DOHH2 (cell line): Measurements from ENCODE around the gene CYRIA.

Experiments used
- H3F3A ChIP-seq: fragments of 200-600 bp; sonication (generic), shearing (Covaris generic); 2 replicates; pipeline ENCODE4 v1.6.0; 2016; ENCODE audit warnings: antibody characterized with exemption, mild to moderate bottlenecking; ENCODE audit not compliant: control insufficient read depth, insufficient read depth
- H3K27ac ChIP-seq: fragments of 200-600 bp; sonication (generic); 2 replicates; pipeline ENCODE4 v1.5.1; 2014; ENCODE audit warnings: low read depth, mild to moderate bottlenecking, low read length, moderate library complexity
- H3K27me3 ChIP-seq: fragments of 200-600 bp; sonication (generic); 2 replicates; pipeline ENCODE4 v1.6.1; 2014; ENCODE audit warnings: mild to moderate bottlenecking, low read length, mixed read lengths; ENCODE audit not compliant: control insufficient read depth
- H3K36me3 ChIP-seq: fragments of 200-600 bp; sonication (generic); 2 replicates; pipeline ENCODE4 v1.6.1; 2014; ENCODE audit warnings: mild to moderate bottlenecking, low read length, moderate library complexity, mixed read lengths; ENCODE audit not compliant: control insufficient read depth
- H3K4me1 ChIP-seq: fragments of 200-600 bp; sonication (generic); 2 replicates; pipeline ENCODE4 v1.6.1; 2014; ENCODE audit warnings: mild to moderate bottlenecking, low read length, mixed read lengths; ENCODE audit not compliant: control insufficient read depth
- H3K4me2 ChIP-seq: fragments of 200-600 bp; sonication (generic); 2 replicates; pipeline ENCODE4 v1.6.0; 2014; ENCODE audit warnings: mild to moderate bottlenecking, low read length, moderate library complexity
- H3K4me3 ChIP-seq: fragments of 200-600 bp; sonication (generic); 2 replicates; pipeline ENCODE4 v1.5.1; 2014; ENCODE audit warnings: mild to moderate bottlenecking, low read length, mixed read lengths
- H3K79me2 ChIP-seq: fragments of 200-600 bp; sonication (generic); 2 replicates; pipeline ENCODE4 v1.6.1; 2014; ENCODE audit warnings: mild to moderate bottlenecking, low read length, mixed read lengths; ENCODE audit not compliant: control insufficient read depth
- H3K9me2 ChIP-seq: fragments of 200-600 bp; sonication (generic); replicated peaks from 2 replicates; pipeline ENCODE4 v1.6.1; 2014; ENCODE audit warnings: mild to moderate bottlenecking, low read length, mixed read lengths; ENCODE audit not compliant: control insufficient read depth
- H3K9me3 ChIP-seq: fragments of 200-600 bp; sonication (generic); 2 replicates; pipeline ENCODE4 v1.6.1; 2014; ENCODE audit warnings: antibody characterized with exemption, low read length, mixed read lengths; ENCODE audit not compliant: control insufficient read depth, insufficient read depth
- H4K20me1 ChIP-seq: fragments of 200-600 bp; sonication (generic); 2 replicates; pipeline ENCODE4 v1.6.0; 2014; ENCODE audit warnings: low read depth, mild to moderate bottlenecking, antibody characterized with exemption, low read length, moderate library complexity; ENCODE audit not compliant: control insufficient read depth, insufficient read depth
- EZH2phosphoT487 ChIP-seq: fragments of 200-600 bp; sonication (generic); IDR thresholded peaks from 2 replicates; pipeline ENCODE4 v1.6.1; 2017; ENCODE audit warnings: borderline replicate concordance, mild to moderate bottlenecking, antibody characterized with exemption, low read length, moderate library complexity, mixed read lengths
- TF ChIP-seq, protein P1 (sequence below): fragments of 200-600 bp; sonication (generic); IDR thresholded peaks from one replicate; pipeline ENCODE4 v1.5.1; 2014; ENCODE audit warnings: antibody characterized with exemption, mild to moderate bottlenecking, low read depth, low read length; ENCODE audit not compliant: poor library complexity, severe bottlenecking

The CYRIA gene

DNA sequence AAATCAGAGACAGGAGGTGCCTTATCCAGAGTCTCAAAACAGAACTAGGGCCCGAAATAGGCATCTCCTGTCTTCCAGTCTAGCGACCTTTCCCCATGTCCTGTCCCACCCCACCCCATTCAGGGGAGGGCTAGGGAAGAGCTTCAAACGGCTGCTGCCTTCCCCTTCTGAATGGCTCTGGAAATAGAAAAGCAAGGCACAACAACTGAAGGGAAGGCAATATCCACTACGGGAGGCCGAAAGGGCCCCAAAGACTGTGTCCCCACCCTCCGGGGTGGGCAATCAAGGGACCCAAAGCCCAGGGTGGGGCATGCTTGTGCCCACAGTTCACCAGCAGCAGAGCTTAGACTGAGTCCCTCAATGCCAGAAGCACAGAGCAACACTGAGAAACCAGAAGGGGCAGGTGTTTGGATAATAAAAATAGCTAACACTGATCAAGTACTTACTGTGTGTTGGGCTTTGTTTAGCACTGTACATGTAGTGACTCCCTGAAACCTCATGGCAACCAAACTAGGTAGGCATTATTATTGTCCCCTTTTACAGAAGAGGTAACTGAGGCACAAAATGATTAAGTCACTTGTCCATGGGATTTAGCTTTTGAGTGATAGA lies 38.5 kb downstream of the CYRIA start:
- Histone ChIP-seq H3K79me2 (peaks cover 47% of the 10 kb centered on the region), H3K4me1 (peaks cover 100% of the 10 kb centered on the region), H3F3A (peaks cover 37% of the 10 kb centered on the region), H3K4me3 (peak overlapping the region; percentile 80), H3K9me2 (no peaks in the 10 kb centered on the region), H3K27me3 (no peaks in the 10 kb centered on the region), H3K27ac (peak overlapping the region; percentile 98), H3K36me3 (peaks cover 40% of the 10 kb centered on the region), H4K20me1 (no peaks in the 10 kb centered on the region), H3K4me2 (peak overlapping the region; percentile 97), H3K9me3 (no peaks in the 10 kb centered on the region)
- TF ChIP-seq, protein P1, sequence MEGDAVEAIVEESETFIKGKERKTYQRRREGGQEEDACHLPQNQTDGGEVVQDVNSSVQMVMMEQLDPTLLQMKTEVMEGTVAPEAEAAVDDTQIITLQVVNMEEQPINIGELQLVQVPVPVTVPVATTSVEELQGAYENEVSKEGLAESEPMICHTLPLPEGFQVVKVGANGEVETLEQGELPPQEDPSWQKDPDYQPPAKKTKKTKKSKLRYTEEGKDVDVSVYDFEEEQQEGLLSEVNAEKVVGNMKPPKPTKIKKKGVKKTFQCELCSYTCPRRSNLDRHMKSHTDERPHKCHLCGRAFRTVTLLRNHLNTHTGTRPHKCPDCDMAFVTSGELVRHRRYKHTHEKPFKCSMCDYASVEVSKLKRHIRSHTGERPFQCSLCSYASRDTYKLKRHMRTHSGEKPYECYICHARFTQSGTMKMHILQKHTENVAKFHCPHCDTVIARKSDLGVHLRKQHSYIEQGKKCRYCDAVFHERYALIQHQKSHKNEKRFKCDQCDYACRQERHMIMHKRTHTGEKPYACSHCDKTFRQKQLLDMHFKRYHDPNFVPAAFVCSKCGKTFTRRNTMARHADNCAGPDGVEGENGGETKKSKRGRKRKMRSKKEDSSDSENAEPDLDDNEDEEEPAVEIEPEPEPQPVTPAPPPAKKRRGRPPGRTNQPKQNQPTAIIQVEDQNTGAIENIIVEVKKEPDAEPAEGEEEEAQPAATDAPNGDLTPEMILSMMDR: no peak
- TF ChIP-seq EZH2phosphoT487: no peak

DNA sequence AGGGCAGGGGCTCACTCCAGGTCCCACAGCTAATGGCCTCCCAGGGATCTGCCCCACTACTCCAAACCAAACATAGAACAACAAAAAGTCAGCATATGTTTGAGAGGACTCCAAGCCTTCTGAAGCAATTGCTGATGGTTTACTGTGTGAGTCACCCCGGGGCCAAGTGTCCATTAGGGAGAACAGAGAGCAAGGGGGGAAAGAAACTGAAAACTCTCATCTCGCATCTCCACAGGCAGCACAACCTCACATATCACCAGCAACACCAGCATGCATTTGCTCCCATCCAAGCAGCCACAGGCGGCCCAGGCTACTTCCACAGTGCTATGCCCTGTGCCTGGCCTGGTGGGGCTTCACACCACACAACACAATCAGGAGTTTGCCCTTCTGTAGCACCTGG lies 39.1 kb downstream of the CYRIA start:
- H3K9me2 ChIP-seq: no peaks in the 10 kb centered on the region
- H3F3A ChIP-seq: peaks cover 38% of the 10 kb centered on the region
- H3K27me3 ChIP-seq: no peaks in the 10 kb centered on the region
- H3K9me3 ChIP-seq: no peaks in the 10 kb centered on the region
- H4K20me1 ChIP-seq: no peaks in the 10 kb centered on the region
- peak overlapping the region; percentile 97 for H3K4me2 ChIP-seq
- TF ChIP-seq, protein P1: no peak
- TF ChIP-seq EZH2phosphoT487: no peak
- peaks cover 100% of the 10 kb centered on the region for H3K4me1 ChIP-seq
- H3K79me2 ChIP-seq: peaks cover 45% of the 10 kb centered on the region
- H3K36me3 ChIP-seq: peaks cover 46% of the 10 kb centered on the region
- H3K4me3 ChIP-seq: peak overlapping the region; percentile 80
- peak overlapping the region; percentile 98 for H3K27ac ChIP-seq

DNA sequence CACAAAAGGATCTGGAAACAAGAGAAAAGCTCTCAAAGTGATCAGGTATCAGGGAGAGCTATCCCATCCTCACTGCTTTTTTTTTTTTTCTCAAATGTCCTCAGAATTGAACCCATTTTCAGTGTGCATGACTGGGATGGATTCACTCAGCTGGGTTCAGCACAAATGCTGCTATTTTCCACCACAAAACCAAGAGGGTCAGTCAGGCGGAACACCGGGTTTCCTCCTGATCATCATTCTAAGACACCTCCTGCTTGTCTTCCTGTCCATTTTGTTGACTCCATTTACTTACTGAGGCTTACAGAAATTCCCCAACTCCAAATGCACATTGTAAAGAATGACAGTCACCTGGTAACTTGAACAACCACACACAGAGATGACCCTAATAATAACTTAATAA lies 39.9 kb downstream of the CYRIA start:
- H3K4me1 ChIP-seq: peaks cover 95% of the 10 kb centered on the region
- H3K4me3 ChIP-seq: peak overlapping the region; percentile 80
- TF ChIP-seq, protein P1: no peak
- no peak for TF ChIP-seq EZH2phosphoT487

More for the DNA sequence above, 39.9 kb downstream of the CYRIA start:
- peaks cover 45% of the 10 kb centered on the region for H3K79me2 ChIP-seq
- H3K27me3 ChIP-seq: no peaks in the 10 kb centered on the region
- peak overlapping the region; percentile 97 for H3K4me2 ChIP-seq
- H3K9me3 ChIP-seq: no peaks in the 10 kb centered on the region
- peaks cover 34% of the 10 kb centered on the region for H3F3A ChIP-seq
- peak overlapping the region; percentile 98 for H3K27ac ChIP-seq
- peaks cover 53% of the 10 kb centered on the region for H3K36me3 ChIP-seq
- no peaks in the 10 kb centered on the region for H4K20me1 ChIP-seq
- no peaks in the 10 kb centered on the region for H3K9me2 ChIP-seq
